GM19328 (cell line): Measurements from ENCODE around the gene SIVA1.

Experiments
- ATAC-seq: cut with Tn5 transposase; IDR thresholded peaks from one replicate; pipeline ENCODE4 v1.9.1; 2021; ENCODE audit warnings: mild to moderate bottlenecking, moderate library complexity; ENCODE audit not compliant: unreplicated experiment

The SIVA1 gene

DNA sequence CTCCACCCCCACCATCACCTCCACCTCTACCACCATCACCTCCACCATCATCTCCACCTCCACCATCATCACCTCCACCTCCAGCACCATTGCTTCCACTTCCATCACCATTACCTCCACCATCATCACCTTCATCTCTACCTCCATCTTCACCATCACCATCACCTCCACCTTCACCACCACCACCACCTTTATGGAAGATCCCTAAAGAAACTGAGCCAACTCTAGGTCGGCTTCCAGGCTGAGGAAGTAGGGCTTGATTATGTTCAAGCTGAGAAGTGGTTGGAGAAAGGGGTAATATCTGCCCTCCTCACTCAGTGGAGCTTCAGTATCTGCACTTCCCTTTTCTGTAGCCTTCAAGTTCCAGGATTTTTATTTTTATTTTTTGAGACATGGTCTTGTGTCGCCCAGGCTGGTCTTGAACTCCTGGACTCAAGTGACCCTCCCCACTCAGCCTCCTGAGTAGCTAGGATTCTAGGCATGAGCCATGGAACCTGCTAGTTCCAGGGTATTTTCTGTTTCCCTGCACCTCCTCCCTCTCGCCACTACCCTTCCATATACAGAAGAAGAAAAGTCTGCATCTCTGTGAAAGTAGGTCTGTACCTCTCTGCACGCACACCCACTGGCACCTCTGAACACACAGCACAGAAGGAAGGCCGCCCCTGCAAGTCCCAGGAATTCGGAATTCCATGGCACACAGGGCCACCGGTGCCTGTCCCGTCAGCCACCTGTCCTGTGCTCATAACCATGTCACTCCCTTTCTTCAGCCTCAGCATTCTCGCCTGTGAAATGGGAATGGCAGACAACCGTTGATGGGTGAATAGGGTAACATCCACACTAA lies 53.9 kb downstream of the SIVA1 start:
- no peak for ATAC-seq

DNA sequence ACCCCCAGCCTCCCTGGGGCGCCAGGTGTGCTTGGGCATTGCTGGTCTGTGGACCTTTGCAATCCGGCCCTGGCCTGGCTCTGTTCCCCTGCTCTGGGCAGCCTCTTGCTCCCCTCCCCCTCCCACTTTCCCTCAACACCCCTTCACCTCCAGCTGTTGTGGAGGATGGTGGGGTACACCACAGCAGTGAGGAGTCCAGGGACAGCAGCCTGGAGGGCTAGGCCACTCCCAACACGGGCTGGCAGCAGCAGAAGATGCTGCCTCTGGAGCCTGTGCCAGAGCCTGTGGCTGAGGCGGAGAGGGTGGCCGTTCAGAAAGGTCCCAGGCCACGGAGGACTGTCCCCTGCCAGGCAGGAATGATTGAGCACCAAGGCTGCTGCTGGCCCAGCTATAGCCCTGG lies 55.5 kb downstream of the SIVA1 start:
- no peak for ATAC-seq
